ENCODE results near the gene GPC6.

GPC6 gene

GRCh38 chr13:94247890-94248289 lies 1021.3 kb downstream of the GPC6 start:
- DNase-seq (ENCODE audit: low spot score): no peak

DNA sequence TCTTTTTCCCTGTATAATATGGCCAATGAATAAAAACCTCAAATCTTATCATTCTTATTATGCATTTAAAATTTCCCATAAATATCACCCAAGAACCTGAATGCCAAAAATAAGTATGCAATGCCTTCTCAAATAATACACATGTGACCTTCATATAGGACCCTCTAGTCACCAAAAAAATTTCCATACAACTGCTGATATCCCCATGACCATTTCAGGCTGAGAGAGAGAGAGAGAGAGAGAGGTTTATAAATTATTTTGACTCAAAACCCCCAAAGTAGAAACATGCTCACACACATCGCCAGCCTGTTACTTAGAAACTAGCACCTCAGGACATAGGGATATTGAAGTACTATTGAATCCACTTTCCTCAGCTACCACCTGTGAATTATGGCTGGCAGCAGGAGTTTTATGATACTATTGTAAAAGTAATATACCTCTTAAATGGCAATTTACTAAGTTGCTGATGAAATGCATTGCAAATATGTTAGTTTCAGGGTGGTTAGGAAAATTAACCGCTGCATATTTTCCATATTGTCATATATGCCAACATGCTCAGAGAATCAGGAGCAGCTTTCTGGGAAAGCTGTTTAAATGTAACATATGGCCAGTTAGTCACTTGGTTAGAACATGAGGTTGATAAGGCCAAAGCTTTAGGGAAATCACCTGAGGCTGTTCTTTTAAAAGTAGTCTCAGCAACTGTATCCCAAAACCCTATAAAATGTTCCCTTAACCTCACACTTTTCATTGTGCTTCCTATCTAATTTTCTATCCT lies 1022.0 kb downstream of the GPC6 start:
- no peak for DNase-seq (ENCODE audit: low spot score)

DNA sequence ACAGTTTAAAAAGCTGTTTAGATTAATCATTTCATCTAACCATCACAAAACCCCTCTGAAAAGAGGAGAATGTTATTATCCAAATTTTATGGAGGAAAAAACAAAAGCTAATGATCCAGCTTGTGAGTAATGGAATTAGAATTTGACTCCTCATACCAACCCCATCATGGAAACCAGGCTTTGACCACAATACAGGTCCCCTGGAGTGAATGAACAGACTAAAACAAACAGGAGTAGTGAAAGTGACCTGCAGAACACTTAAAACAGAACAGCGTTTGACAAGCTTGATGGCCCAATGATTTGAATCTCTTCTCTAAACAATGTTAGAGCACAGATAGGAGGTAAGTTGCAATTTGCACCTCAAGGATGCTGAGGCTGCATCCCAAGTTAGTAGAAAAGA lies 1022.9 kb downstream of the GPC6 start:
- no peak for DNase-seq (ENCODE audit: low spot score)

DNA sequence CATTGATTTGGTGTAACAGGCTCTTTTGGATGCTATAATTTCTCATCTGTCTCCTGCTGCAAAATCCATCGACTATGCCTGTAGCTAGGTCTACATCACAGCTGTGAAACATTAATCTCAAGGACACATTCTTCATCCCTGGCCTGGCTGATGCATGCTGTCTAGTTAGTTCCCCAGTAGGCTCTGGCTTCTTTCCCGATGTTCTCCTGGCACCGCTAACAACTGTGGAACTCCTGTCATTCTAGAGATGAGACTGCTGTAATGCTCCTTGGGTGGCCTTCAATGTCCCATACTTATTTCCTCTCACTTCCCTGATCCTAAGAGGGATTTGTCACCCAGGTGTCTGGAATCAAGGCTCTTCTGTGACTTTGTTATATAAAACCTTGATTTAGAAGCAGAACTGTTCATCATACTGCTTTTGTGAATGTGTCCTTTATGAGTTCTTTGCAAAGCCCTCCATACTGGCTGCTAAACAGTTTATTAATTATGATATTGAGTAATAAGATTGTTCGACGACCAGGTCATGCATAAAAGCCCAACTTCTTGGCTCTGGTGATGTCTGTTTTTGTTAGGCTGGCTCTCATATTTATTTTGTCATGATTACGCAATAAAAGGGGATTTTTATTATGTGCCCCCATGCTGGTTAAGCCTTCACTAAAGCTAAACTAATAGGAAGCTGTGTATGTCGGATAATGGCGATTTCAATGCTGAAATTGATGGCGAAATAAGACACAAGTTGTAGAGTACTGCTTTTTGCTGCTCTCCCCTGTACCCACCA lies 1025.4 kb downstream of the GPC6 start:
- no peak for DNase-seq (ENCODE audit: low spot score)

GRCh38 chr13:94254737-94255136 lies 1028.1 kb downstream of the GPC6 start:
- no peak for DNase-seq (ENCODE audit: low spot score)

- DNase-seq (ENCODE audit: low spot score): no peak
Measured at GRCh38 chr13:94256721-94257120, 1030.1 kb downstream of the GPC6 start.

- DNase-seq (ENCODE audit: low spot score): no peak
Measured at GRCh38 chr13:94259984-94260383, 1033.4 kb downstream of the GPC6 start.

DNA sequence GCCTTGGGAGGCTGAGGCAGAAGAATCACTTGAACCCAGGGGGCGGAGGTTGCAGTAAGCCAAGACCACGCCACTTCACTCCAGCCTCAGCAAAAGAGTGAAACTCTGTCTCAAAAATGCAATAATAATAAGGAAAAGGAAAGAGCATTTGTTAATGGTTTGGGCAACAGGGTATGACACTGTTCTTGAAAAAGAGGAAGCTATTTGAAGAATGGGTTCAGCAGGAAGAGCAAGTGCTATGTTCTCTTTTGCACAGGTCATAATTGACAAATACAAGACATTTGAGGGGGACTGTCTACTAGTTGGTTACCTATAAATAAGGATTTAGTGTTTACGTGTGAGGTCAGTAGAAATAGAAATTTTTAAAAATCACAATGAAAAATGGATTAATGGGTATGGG lies 1034.6 kb downstream of the GPC6 start:
- no peak for DNase-seq (ENCODE audit: low spot score)

DNA sequence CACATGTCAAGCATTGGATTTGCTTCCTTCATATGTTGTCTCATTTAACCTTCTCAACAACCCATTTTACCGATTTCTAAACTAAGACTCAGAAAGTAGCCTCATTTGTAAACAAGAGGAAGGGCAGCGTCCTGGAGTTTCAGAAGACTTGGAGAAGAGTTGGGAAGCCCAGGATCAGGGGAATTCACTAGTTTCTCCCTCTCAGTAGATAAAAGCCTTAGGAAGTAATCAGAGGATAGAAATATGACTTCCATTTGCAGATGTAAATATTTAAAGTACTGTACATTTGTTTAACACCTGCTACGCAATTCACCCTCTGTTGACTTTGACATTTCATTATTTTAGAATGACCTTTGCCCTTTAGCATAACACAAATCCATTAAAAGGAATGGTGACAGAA lies 1036.4 kb downstream of the GPC6 start:
- no peak for DNase-seq (ENCODE audit: low spot score)

DNA sequence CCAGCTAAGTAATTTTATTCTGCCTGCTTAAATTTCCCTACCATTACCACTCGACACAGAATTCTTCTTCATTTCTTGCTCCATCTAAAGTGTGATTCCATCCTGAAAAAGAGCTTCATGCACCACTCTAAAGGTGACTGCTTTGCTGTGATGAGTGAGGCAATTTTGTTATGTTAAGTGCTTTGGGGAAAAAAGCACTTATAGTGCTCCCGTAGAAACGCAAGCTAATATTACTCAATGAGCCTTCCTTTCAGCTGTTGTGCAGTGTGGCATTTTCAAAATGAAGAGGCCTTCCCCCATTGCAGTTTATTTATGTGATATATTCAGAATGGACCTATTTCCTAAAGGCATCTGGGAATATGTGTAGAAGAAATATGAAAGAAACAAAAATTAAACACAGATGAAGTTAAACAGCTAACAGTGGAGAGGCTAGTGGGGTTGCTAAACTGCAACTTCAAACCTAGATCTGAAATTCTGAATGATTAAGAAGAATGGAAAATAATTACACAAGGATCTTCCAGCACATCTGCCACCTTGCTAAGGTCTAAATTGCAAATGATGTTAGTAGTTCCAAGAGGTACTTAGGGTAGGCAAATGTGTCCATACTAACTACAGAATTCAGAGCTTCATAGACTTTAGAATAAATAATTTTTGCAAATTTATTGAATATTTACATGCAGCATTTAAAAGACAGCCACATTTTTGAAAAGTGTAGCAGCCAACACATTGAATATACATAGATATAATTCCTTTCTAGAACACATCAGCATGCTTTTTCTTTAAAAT lies 1041.2 kb downstream of the GPC6 start:
- no peak for DNase-seq (ENCODE audit: low spot score)

DNA sequence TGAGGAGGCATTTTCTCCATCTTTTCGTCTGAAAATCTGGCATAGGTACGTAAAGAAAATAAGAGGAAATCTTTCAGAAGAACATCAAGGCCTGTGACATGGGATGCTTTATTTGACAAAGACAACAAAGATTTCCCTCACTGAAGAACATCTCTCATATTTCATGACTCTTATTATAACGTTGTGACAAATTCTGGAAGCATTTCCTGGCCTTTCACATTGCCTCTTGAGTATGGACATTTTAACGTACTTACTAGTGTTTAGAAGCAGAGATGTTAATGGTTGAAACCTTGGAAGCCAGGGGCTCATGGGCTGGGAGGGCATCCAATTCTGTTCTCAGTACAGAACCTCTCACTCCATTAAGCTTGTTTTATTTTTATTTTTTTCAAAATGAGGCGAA lies 1042.1 kb downstream of the GPC6 start:
- DNase-seq (ENCODE audit: low spot score): no peak

- DNase-seq (ENCODE audit: low spot score): no peak
Measured at GRCh38 chr13:94269557-94269956, 1043.0 kb downstream of the GPC6 start.

DNA sequence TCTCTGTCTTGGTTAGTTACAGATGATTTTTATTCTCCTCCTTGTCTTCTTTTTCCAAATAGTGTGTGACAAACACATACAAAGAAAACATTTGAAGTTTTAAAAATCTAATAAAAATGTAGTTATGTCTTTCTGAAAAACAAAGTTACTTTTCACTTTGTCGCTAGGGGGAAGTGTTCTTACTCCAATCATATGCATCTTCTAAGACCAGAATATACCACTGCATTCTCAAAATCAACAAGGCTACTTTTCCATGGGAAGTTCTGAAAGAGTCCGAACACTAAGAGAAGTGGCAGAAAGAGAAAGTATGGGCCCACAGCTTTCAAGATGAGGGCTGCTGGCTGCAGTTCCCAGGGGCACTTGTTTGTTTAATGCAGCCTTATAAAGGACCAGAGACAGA lies 1043.9 kb downstream of the GPC6 start:
- DNase-seq (ENCODE audit: low spot score): no peak

DNA sequence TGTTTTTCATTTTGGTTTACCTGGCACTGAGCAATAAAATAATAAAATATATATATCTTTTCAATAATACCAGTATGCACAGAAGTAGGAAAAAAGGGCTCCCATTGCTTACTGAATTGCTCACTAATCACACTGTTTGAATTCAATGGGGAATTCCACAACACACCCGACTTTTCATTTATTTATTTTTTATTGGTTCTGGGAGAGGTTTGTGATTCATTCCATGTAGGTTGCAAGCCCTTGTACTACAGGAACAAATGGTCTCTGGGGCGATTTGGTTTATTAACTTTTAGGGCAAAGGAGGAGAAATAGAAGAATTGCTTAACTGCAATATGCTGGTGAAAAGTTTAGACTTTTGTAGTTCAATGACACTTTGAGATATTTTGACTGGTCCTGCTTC lies 1045.4 kb downstream of the GPC6 start:
- no peak for DNase-seq (ENCODE audit: low spot score)

DNA sequence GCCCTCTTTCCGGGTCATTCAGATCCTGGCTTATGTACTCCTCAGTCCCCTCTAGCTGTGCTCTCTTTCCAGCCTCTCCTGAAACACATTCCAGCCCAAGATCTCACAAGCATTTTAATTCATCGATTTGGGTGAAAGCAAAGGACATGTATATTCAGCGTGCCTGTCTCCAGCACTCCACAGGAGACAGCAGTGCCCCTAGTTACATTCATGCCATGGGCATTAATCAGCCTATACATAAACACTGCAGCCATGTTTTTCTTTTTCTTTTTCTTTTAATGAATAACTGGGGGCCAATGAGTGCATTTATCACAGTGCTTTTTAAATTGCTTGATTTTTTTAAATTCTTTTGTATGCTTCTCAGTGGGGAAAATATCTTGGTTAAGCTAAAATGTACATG lies 1053.7 kb downstream of the GPC6 start:
- DNase-seq (ENCODE audit: low spot score): no peak

- DNase-seq (ENCODE audit: low spot score): no peak
Measured at GRCh38 chr13:94280845-94281244, 1054.2 kb downstream of the GPC6 start.

DNA sequence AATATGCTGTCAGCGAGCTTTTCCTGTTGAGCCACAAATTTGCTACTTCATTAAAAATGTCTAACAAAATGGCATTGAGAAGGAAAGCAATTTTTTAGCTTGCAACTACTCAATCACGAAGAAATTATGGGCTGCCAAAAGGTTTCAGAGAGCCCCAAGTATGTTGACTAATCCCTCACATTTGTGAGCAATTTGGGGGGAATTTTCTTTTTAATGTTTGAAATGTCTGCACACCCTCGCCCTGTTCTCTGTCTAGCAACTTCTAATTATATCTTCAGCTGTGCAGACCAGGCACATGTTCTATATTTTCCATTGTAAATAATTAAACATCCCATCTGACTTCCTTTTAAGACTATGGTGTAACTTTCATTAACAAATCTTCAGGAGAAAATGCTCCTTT lies 1060.0 kb downstream of the GPC6 start:
- no peak for DNase-seq (ENCODE audit: low spot score)

DNA sequence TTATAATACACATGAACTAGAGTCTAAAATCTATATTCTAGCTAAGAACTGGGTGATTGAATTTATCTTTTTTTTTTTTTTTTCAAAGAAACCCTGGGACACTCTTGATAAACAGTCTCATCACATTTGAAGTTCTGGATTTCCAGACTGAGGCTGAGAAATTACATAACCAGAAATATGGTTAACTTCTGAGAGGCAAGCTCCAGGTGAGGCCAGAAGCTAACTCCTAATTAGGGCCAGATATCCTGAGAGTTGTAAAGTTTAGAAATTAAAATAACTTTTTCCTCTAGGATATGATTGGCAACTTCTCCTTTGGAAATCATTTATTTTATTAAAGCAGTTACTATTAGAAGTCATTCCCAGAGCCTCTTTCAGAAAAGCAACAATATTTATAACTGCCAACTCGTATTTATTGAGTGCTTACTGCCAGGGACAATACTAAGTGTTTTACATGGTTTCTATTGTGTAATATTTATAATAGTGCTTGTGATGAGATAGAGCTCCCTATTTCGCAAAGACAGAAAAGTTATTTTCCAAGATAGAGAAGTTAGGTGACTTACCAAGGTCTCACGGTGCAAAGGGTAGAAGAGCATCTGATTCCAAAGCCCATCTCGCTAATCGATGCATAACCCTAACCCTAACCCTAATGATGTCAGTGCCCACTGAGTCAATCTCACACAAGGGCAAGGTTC lies 1065.2 kb downstream of the GPC6 start:
- no peak for DNase-seq (ENCODE audit: low spot score)

DNA sequence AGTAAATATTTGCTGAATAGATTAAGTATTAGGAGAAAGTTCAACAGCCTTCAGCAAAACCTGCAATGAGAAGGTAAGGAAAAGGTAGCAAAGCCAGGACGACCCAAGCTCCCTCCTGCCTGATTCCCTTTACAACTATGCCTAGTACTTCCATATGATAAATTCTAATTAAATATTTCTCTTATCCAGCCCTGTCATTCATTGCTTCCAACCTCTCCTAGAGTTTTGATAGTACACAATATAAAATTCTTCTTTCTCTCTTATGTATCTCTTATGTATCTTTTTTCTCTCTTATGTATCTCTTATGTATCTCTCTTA lies 1065.7 kb downstream of the GPC6 start:
- no peak for DNase-seq (ENCODE audit: low spot score)

- DNase-seq (ENCODE audit: low spot score): no peak
Measured at GRCh38 chr13:94296471-94296870, 1069.9 kb downstream of the GPC6 start.

DNA sequence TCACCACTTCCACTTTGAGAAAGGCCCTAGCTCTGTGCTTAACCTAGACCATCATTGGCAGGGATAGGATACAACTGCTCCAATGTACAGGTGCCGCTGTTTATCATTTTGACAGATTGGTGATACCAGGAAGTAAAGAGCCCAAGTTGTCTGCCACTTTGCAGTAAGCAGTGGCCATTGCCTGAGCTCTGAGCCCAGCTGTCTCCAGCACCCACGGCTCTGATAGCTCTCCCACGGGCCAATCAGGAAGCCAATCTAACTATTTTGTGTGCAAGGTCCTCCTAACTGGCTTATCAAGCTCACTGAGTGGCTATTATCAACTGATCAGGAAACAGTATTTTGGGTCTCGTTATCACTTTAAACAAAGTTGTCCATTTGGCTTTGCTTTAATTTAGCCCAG lies 1071.7 kb downstream of the GPC6 start:
- DNase-seq (ENCODE audit: low spot score): no peak

DNA sequence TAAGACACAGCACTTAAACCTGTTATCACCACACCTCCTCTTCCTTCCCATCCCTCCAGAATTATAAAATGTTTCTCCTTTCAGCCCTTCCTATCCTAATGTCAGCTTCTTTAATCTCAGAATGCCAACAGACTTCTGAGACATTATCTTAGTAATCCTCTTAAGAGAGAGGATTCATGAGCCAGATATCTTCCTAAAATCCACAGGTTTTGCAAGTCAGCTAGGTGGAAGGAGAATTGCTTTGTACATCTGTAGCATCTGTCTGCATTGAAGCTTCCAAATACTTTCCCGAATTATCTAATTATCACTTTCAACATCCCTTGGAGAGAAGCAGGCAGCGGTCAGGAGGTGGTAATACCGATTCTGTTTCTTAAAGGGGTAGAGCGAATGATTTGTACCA lies 1073.8 kb downstream of the GPC6 start:
- no peak for DNase-seq (ENCODE audit: low spot score)
